ENCODE results near the gene PLCG2.

Gene PLCG2

DNA sequence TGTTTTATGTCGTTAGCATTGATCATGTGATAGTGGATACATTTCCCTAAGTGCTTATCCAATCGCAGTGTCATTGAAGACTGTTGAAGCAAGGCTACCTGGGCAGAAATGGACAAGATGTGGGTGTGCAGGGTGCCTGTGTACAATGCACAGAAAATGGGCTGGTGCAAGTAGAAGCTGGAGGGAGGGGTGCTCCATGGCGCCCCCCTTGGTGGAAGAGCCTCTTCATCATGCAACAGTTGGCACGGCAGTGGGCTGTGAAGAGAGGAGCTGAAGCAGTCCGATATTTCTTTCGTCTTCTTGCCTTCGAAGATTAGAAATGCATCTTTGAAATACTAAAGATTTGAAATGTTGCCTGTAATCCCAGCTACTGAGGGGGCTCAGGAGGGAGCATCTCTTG is 100.5 kb downstream of the PLCG2 start:
- DNase-seq = no peak

DNA sequence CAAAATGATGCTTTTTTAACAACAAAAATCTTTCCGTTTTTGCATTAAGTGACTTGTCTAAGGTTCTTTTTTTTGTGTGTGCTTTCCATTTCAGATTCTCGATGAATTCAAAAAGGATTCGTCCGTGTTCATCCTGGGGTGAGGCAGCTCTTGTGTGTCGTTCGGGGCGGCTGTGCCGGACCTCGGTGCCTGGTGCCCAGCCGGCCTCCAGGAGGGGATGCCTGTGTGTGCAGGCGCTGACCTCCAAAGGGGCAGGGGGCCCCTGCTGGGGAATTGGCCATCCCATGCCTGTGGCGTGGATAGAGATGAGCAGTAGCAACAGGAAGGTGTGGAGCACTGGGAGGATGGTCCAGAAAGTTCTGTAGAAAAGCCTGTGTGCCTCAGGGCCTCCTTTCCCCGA is 101.7 kb downstream of the PLCG2 start:
- no peak for DNase-seq

DNA sequence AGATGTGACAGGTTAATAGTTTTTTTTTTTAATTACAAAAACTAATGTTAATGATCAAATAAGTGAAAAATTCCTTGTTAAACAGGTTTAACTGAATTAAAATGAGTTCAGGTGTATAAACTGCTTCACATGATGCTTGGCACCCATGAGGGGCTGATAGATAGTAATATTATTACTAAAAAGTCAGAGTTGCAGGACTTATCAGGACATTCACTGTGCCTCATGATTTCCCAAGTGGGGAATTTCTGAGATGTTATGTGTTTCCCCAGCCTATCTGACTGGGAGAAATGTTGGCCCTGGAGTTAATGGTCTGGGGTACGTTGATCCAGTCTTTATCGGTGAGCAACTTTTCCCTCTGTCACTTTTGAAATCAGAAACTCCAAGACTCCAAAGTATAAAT is 102.1 kb downstream of the PLCG2 start:
- DNase-seq = no peak

DNA sequence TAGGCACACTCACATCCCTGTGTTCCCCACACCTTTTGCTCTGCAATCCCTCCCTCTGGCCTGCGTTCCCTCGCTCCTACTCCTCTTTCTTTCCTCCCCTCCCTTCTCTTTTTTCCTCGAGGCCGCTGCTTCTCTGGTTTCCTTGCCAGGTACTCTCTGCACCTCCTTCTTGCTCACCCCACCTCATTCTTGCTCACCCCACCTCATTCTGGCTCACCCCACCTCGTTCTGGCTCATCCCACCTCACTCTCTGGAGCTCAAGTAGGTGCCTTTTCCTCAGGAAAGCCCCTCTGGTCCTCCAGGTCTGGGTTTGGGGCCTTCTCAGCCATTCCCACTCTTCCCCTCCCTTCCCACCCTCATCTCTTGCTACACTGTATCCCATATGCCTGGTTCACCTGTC is 103.5 kb downstream of the PLCG2 start:
- no peak for DNase-seq

DNA sequence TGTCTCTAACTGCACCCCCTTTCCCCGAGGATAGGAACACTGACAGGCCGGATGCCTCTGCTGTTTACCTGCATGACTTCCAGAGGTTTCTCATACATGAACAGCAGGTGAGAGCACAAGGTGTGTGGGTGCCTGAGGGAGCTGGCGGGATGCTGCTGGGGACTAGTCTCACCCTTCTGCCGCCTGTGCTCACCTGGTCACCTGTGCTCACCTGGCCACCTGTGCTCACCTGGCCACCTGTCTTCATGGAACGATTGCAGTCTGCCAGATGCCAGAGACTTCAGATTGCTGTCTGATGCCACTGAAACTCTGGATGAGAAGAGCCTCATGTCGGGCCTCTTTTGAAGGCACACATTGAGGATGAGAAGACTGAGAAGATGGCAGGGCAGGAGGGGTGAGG is 104.1 kb downstream of the PLCG2 start:
- no peak for DNase-seq

DNA sequence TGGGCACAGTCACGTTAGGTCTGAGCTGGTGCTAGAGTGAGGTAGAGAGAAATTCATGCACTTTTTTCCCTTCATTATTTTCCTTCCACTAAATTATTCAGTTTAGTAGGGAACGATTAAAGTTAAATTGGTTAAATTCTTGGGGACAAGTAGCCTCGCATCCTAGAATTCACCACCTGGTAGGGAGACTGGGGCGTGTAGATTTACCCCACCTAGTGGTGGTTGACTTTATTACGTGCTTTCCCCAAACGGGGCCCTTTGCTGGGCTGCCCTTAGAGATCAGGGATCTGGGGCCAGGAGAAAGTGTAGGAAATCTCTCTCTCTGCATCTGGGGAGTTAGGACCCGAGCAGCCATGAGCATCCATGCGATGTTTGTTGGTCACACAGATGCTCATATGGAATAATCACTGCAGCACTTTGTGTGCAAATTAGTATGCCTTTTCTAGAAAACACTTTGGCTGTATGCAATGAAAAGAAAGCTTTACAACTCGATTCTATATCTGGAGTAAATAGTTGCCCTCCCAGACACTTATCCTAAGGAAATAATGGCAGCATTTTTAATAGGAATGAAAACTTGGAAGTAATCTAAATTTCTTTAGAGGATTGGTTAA is 107.0 kb downstream of the PLCG2 start:
- no peak for DNase-seq

DNA sequence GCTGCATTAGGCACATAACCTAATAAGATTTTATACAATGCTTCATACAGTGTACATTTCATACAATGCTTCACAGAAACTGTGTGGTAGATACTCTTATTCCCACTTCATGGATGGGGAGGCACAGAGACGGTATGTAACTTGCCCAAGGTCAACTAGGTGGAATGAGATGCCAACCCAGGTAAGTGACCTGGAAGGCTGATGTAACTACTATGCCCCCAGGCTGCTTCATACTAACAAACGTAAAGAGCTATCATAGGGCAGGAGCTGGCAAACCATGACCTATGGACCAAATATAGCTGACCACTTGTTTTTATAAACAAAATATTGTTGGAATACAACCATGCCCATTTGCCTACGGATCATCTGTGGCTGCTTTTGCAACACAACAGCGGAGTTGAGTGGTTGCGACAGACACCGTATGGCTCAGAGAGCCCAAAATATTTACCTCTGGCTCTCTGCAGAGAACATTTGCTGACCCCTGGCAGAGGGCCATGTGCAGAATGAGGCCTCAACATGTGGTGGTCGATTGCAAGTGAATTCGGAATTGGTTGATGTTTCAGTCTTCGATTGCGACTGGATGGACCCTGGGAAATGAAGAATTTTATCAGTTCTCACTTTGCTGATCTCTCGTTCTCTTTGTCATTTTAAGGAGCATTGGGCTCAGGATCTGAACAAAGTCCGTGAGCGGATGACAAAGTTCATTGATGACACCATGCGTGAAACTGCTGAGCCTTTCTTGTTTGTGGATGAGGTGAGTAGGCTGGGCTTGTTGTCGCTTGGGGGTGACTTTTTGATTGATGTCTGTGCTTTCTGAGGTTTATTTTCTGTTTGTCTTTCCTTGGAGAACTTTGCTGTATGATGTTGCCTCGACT is 109.7 kb downstream of the PLCG2 start:
- no peak for DNase-seq

DNA sequence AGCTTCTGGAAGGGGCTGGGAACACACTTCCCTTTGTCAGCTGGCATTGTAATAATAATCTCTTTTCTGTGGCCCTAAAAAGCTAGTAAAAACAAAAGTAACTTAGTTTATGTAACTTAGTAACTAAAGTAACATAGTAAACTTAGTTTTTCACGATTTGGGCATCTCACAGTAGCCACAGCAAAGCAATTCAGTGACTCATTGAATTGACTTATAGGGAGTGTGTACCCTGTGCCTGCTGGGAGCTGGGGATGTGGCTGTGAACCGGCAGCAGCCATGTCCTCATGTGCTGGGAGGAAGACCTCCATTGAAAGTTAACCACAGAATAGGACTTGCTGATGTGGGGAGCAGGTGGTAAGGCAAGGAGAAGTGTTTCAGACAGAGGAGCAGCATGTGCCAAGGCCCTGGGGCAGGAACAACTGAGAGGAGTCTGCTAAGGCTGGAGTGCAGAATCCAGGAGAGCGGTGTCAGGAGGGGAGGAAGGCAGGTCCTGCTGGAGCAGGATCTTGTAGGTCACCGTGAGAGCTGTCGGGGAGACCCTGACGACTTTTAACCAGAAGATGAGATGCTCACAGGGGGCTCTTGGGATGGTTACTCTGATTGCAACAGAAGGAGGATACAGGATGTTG is 112.8 kb downstream of the PLCG2 start:
- no peak for DNase-seq

DNA sequence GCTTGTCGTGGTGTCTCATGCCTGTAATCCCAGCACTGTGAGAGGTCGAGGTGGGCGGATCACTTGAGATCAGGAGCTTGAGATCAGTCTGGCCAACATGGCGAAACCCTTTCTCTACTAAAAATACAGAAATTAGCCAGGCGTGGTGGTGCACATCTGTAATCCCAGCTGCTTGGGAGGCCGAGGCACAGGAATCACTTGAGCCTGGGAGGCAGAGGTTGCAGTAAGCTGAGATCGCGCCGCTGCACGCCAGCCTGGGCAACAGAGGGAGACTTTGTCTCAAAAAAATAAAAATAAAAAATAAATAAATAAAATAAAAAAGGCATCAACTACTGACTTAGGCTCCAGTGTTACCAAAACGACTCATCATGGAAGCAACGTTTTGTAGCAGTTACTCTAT is 115.5 kb downstream of the PLCG2 start:
- DNase-seq = no peak

DNA sequence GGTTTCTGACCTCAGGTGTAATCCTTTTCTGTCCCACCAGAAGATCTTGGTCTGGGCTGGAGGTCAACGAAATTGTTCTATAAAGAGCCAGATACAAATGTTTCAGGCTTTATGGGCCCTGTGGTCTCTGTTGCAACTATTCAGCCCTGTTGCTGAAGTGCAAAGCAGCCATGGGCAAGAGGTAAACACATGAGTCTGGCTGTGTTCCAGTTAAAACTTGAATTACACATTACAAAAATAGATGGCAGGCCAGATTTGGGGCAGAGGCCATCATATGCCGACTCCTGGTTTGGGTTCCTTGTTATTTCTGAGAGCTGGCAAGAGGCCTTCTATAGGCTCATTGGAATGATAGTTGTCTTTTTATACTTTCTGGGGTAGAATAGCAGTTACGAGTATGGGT is 117.8 kb downstream of the PLCG2 start:
- no peak for DNase-seq

DNA sequence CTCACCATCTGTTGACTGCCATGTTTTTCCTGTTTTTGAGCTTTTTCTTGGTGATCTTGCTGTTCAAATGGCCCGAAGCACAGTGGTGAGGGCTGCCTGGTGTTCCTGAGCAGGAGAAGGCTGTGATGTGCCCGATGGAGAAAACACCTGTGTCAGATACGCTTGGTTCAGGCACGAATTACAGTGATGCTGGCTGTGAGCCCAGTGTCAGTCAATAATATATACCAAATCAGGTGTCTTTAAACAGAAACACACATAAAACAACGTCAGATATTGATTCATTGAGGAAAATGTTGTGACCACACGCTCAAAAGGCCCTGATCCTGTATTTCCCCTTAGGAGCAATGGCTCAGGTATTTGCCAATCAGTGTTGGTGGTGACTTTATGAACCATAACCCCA is 120.5 kb downstream of the PLCG2 start:
- DNase-seq = no peak

DNA sequence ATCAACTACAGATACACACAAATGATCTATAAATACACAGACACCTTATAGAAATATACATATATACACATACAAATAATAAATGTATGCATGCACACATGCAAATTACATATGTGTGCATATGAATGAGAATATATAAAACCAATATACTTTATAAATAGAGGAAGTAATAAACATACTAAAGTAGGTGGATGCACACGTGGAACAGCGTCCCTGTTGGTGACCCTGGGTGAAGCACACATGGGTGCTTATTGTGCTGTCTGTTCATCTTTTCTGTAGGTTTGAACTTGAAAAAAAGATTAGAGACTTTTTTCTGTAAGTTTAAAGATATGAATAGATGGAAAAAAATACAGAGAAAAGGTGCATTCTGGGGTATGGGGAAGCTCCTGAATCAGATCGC is 120.9 kb downstream of the PLCG2 start:
- DNase-seq = no peak

DNA sequence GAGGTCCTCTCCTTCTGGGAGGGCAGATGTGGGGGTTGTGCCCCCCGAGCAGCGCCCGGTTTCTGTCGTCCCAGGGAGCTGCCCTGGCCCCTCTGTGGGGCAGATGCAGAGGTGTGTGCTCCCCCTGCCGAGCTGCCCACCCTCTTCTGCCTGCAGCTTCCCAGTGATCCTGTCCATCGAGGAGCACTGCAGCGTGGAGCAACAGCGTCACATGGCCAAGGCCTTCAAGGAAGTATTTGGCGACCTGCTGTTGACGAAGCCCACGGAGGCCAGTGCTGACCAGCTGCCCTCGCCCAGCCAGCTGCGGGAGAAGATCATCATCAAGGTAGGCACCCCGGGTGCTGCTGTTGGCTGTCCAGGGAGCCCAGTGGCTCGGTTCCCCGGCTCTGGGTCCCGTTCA is 121.4 kb downstream of the PLCG2 start:
- DNase-seq = no peak

DNA sequence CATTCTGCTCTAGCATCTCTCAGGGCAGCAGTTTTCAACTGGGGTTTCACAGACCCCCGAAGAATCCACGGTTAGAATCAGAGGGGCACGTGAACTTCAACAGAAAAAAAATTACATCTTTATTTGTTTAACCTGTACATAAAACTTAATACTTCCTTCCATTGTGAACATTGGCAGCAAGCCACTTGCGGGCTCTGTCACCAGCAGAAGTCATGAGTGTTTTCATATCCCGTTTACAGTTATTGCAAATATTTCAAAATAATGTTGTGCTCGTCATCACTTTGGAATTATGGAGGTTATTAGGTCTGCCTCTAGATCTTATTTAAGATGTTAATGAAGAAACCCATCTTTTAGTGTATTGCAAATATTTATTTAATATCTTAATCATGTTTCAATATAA is 122.4 kb downstream of the PLCG2 start:
- DNase-seq = no peak

DNA sequence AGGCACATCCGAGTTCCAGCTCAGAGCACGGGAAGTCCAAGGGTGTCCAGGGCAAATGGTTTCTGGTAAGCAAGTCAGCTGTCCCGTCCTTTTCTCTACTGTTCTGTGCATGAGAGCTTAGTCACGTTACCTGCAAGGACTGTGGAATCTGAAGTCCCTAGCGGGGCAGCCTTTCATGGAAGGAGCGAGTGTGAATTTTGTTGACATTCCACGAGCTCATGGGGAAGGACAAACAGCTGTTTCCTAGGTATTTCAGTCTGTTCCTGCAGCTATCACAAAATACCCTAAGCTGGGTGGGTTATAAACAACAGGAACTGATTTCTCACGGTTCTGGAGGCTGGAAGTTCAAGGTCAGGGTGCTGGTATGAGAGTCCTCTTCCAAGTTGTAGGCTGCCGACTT is 122.9 kb downstream of the PLCG2 start:
- DNase-seq = no peak

DNA sequence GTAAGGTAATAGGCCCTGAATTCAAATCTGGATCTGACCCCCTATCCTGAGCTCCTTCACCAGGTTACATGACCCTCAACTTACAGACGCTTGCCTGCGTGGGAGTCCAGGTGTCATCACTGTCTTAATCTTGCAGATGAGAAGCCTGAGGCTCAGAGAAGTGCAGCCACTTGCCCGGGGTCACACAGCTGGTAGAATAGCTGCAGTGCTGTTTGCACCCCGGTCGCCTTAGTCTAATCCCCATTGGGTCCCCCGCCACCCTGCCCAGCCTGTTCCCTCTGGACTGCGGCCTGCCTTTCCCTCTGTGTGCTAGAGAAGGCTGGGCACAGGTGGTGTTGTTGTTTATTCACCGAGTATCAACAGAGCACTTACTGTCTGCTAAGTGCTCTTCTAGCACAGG is 125.2 kb downstream of the PLCG2 start:
- no peak for DNase-seq

DNA sequence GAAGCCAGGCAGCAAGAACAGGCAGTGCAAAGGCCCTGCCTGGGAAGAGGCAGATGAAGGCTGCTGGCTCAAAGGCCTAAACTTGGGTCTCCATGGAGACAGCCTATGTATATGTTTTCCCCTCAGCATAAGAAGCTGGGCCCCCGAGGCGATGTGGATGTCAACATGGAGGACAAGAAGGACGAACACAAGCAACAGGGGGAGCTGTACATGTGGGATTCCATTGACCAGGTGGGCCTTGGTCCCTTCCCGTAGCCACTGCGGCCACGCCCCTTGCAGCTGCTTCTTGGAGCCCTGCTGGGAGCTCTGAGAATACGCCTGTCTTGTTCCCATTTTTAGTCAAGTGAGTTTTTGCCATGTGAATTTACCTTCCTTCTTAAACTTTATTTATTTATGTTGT is 126.2 kb downstream of the PLCG2 start:
- no peak for DNase-seq

DNA sequence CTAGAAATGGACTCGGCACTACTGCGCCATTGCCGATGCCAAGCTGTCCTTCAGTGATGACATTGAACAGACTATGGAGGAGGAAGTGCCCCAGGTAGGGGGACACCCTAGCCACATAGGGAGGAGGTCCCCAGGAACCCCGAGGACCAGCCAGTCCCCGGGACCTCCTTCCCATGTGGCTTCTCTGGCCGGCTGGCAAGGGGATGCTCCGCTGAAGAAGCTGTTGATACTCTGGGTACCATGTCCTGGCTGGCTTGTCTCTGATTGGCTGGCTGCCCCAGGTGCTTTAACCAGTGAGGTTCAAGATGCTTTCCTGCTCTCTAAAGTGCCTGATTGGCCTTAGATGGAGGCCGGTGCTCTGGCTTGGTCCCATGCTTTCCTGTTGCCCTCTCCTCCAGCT is 128.6 kb downstream of the PLCG2 start:
- no peak for DNase-seq

DNA sequence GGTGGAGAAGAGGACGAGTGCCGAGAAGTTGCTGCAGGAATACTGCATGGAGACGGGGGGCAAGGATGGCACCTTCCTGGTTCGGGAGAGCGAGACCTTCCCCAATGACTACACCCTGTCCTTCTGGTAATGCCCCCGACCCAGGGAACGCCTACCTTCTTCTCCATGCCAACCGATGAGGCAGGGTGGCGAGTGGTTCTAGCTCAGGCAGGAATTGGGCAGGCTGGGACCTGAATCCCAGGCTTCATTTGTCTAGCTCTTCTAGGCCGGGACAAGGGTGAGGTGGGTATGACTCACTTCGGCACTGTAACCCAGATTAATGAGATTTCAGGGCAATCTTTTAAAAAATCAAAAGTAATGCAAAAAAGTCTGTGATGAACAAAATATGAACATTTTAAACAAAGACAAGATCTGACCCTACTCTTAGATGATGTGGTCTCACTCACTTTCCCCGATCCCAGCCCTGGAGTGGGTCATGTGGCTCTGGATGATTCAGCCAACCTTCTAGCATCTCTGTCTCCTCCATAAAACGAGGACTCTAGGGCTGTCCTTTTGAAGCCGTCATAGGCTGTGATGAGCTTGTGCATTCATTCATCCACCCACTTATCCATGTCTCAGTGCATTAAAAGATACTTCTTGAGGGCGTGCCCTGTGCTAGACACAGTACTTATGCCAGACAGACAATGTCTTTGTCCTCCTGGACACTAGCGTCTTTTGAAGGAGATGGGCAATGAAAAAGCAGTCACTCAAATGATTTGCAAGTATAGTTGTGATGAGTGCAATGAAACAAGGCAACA is 129.6 kb downstream of the PLCG2 start:
- no peak for DNase-seq

DNA sequence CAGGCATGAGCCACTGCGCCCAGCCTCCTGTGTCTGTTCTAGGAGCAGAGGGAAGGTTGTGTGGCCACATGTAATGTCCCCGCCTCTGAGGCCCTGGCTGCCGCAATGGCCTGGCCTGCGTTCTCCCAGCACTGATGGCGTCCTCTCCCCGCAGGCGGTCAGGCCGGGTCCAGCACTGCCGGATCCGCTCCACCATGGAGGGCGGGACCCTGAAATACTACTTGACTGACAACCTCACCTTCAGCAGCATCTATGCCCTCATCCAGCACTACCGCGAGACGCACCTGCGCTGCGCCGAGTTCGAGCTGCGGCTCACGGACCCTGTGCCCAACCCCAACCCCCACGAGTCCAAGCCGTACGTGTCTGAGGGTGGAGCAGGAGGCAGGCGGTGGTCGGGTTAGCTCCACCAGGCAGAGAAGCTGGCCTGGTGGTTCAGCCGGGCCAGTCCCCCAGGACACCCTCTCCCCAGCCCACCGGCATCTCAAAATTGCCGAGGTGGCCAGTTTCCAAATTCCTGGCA is 131.3 kb downstream of the PLCG2 start:
- no peak for DNase-seq

DNA sequence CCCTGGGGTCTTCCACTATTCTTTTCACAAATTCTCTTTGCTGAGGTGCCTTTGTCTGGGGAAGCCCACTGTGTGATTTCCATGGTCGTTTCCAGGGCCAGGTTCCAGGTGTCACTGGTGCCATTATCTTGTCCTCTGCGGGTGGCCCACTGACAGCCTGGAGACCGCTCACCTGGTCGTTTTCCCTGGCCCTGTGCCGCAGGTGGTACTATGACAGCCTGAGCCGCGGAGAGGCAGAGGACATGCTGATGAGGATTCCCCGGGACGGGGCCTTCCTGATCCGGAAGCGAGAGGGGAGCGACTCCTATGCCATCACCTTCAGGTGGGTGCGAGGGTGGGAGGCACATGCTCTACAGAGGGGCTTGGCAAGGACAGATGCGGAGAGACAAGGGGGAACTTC is 133.3 kb downstream of the PLCG2 start:
- no peak for DNase-seq

DNA sequence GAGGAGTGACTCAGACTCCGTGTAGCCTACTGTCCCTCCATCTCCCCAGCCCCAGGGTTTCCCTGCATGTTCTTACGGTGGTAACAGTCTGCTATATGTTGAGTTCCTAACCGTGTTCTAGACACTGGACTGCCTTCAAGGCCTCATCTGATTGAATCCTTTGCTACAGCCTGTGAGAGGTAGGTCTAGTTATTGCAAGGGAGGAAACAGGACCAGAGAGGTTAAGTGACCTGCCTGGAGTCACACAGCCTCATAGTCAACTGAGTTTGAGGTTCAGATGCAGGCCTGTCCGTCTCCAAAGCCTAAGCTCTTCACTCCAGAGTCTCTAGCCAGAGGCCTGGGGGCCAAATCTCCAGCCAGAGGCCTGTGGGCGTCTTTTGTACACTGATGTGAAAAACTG is 134.1 kb downstream of the PLCG2 start:
- no peak for DNase-seq

DNA sequence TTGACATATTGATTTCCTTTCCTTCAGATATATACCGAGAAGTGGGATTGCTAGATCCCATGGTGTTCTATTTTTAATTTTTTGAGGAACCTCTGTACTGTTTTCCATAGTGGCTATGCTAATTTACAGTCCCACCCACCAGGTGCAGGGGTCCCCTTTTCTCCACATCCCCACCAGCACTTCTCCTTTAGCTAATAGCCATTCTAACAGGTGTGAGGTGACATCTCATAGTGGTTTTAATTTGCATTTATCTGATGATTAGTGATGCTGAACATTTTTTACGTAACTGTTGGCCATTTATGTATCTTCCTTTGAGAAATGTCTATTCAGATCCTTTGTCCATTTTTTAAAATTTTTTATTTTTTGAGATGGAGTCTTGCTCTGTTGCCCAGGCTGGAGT is 138.3 kb downstream of the PLCG2 start:
- no peak for DNase-seq
